ENCODE measurements around the gene BPHL.
A peak's percentile ranks its signal among the peaks of the same experiment; 100 is the strongest.
"Not testable (repeated sequence)": the region's sequence is repeated elsewhere in the genome, so short reads cannot be mapped to it uniquely, and the experiment has no call there.

BPHL gene

DNA sequence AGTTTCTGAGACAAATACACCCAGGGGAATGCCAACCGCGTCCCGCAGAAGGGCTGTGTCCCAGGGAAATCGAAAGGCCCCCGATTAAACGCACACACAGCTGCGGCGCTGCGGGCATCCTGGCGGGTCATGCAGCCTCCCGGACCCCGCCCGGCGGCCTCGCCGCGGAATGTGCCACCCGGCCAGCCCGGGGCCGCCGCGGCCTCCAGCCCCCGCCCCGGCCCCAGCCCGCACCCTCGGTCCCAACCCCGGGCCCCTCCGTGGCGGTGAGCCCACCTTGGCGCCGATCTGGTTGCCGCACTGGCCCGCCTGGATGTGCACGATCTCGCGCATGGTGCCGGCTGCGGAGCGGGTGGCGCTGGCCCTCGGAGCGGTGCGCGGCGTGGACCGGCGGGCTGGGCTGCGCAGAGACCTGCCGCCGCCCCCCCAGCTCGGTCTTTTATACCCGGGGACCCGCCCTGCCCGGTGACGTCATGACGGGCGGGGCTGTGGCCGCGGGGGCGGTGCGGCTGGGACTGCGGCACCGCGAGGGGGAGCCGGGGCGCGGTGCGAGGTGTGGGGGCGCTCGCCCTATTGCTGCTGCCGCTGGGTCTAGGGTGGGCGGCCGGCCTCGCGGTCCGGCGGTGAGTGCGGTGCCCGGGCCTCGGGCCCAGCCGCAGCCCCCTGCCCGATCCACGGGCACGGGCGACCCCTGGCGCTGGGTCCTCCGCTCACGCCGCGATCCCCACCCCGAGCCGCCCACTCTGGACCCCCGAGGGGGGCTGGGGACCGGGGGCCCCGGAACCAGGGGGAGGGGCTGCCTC is 38.8 kb downstream of the BPHL start, which contains the start of gene TUBB2A:
Gene TUBB2A (minus strand): TSS at position 414 of the 803 bp plus-strand sequence. CDS start 81 bp downstream, at position 333.
- peak; percentile 21 for DNase-seq

DNA sequence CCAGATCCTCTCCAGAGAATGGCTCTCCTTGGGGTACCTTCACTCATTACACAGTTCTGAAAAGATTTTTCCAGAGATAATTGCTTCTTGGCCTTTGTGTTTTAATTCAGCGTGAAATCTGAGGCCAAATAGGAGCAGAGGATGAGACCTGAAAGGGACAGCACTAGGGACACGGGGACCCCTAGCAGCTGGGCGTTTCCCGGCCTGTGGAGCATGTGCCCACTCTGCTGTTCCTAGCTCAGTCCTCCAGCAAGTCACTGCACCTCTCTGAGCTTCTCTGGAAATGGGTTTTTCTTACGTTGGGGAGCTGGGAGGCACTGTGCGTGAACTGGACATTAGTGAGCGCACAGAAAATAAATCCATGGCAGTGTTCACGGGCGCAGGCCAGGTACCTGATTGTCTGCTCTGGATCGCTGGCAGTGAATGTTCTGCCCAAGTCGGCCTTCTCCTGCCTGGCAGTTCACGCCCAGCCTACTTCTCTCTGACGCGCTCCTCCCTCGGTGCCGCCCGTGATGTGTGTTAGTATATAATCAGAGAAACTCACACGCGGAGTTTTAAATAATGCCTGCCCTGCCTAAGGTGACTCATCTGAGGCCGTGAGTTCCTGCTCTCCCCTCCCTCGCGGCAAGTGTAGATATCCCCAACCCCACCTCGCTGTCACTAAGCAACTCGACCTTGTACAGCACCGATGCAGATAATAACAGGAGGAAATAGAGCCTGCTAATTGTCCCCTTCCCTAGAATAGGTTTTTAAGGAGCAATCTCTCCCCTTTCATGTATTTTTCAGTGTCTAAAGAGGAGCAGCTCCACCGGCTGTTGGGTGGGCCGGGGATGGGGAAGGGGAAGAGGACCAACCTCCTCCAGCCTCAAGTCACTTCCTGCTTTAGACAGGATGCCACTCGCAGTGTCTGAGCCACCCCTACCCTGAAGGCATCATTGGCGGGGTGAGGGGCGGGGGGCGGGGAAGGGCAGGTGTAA is 41.6 kb downstream of the BPHL start:
- peak; percentile 11 for DNase-seq

DNA sequence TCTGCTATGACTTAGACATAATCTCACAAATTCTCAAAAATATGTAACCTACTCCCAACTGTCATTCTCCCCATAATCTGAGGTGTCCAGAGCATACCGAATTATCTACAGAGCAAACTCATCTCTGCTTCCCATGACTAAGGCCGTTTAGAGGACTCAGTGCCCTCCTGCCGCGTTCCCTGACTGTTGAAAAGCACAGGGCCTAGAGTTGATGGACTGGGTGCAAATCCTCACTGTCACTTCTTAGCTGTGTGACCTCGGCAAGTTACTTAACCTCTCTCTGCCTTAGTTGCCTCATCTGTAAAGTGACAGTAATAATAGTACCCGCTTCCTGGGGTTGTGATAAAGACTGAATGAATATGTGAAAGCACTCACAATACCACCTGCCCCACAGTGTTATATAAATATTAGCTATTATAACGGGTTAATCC is 43.6 kb downstream of the BPHL start:
- no peak for DNase-seq

DNA sequence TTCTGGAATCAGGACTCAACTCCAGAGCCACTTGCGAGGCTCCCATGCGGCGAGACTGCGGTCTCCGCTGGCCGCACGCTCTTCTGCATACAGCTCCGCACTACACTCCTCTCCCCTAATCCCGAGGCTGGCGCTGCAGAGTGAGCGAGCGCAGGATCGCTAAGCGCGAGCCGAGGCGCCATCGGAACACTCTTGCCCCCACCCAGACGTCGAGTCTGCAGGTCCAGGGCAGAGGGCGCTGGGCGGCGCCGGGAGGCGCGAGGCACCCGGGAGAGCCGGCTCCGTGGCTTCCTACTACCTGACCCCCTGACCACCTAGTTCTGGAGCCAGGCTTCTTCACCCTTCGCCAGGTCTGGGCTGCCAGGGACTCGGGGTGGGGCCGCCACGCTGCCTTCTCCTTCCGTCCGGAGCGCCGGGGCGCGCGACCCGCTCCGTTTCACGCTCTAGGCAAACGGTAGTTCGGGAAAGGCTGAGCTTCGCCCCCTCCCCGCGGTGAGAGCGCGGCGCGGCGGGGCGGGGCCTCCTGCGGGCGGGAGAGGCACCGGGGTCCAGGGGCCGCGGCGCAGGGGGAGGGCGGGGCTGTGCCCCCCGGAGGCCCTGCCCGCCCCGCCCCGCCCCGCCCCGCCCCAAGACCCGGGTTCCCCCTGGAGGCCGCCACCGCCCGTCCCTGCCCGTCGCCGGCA is 44.2 kb downstream of the BPHL start:
- DNase-seq = peak; percentile 75

DNA sequence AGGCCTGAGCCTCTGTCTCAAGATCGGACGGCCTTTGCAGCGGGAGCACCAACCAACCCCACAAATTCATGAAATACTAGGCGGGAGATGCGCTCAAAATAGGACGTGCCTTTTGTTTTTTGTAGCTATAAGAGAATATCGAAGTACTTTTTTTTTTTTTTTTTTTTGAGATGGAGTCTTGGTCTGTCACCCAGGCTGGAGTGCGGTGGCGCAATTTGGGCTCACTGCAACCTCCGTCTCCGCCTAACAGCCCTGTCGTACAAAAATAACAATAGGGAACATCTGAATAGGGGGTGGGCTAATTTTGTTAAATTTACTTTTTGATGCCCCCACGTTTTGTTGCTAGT is 44.7 kb downstream of the BPHL start:
- DNase-seq = no peak

DNA sequence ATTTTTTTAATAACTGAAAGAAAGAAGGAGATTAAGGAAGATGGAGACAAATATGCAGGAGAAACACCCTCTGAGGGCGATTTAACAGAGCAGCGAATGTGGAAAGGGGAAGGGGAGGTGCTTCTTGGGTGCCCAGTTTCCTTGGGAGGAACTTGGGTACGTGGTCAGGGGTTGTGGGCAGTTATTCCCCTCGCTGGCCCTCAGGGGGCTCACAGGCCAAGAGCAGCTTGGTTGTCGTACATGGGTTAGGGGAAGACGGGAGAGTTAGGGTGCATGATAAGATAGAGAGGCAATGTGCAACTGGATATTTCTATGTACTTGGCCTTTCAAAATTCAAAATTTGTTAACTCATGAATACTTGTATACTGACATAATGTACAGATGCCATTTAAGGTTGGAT is 45.9 kb downstream of the BPHL start:
- no peak for DNase-seq

DNA sequence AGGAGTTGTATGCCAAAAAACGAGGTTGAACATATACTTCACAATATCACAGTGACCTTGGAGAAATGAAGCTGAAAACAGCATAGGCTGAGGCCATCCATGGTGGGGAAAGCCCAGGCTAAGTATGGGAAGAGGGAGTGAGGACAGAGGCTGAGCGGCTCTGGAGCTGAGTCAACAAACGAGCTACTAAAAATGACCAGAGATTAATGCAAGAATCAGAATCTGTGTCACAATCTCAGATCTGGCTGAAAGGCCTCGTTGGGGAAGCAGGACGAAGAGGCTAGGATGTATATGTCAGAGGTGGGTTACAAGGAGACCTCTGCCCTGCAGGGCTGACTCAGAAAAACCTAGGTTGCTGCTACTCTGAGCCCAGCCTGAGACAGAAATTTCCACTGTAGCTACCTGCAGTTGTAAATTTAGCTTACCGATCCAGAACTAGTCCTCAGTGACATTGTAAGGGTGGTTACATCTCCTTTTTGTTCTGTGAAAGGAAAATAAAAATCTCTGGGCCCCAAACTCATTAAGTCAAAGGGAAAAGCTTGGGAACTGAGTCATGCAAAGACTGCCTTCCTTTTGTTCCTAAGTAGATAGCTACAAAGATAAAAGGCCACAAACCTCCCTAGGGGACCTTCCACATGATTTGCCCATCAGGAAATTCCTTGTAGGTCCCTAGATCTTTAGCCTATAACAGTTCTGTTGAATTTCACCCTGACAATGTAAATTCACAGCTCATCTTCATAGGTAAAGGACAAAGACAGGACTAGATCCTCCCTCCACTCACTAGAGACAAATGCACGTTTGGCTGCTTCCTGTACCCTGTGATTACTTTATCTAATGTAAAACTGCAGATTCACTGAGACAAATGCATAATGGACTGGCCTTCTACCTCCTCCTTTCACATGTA is 47.4 kb downstream of the BPHL start:
- no peak for DNase-seq

DNA sequence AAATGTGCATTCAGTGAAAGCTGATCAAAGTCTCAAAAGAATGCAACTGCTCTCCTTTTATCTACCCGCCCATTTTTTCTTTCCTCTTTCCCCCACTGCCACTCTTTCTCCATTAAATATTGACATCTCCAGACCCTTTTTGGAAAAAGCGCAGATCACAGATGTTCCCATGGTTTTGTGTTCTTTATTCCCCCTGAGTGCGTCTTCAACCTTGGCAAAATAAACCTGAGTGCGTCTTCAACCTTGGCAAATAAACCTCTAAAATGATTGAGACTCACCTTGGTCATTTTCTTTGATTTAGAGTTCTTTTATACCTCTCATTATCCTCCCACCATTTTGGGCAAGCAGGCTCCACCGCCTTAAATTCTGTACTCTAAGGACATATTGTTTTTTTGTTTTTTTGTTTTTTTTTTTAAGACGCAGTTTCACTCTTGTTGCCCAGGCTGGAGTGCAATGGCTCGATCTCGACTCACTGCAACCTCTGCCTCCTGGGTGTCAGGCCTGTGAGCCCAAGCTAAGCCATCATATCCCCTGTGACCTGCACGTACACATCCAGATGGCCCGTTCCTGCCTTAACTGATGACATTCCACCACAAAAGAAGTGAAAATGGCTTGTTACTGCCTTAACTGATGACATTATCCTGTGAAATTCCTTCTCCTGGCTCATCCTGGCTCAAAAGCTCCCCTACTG is 48.2 kb downstream of the BPHL start:
- DNase-seq = not testable (repeated sequence)

DNA sequence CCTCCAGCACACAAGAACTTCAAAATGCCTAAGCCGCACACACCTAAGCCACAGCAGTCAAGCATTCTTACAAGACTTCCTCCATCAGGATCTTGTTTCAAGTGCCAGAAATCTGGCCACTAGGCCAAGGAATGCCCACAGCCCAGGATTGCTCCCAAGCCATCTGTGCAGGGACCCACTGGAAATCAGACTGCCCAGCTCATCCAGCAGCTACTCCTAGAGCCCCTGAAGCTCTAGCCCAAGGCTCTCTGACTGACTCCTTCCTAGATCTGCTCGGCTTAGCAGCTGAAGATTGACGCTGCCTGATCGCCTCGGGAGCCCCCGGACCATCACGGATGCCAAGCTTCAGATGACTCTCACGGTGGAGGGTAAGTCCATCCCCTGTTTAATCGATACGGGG is 49.5 kb downstream of the BPHL start:
- not testable (repeated sequence) for DNase-seq

DNA sequence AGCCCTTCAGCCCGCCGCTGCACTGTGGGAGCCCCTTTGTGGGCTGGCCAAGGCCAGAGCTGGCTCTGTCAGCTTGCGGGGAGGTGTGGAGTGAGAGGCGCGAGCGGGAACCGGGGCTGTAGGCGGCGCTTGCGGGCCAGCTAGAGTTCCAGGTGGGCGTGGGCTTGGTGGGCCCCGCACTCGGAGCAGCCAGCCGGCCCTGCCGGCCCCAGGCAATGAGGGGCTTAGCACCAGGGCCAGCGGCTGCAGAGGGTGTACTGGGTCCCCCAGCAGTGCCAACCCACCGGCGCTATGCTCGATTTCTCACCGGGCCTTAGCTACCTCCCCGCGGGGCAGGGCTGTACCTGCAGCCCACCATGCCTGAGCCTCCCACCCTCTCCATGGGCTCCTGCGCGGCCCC is 52.2 kb downstream of the BPHL start:
- not testable (repeated sequence) for DNase-seq

DNA sequence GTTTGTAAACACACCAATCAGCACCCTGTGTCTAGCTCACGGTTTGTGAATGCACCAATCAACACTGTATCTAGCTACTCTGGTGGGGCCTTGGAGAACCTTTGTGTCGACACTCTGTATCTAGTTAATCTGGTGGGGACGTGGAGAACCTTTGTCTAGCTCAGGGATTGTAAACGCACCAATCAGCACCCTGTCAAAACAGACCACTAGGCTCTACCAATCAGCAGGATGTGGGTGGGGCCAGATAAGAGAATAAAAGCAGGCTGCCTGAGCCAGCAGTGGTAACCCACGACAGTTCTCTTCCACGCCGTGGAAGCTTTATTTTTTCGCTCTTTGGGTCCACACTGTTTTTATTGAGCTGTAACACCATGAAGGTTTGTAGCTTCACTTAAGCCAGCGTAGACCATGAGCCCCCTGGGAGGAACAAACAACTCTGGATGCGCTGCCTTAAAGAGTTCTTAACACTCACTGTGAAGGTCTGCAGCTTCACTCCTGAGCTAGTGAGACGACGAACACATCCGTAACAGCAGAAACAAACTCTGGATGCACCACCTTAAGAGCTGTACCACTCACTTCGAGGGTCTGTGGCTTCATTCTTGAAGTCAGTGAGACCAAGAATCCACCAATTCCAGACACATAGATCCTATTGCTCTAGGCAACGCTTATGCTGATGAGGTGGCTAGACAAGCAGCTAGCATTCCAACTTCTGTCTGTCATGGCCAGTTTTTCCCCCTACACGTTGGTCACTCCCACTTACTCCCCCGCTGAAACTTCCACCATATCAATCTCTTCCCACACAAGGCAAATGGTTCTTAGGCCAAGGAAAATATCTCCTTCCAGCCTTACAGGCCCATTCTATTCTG is 53.0 kb downstream of the BPHL start:
- DNase-seq = not testable (repeated sequence)

DNA sequence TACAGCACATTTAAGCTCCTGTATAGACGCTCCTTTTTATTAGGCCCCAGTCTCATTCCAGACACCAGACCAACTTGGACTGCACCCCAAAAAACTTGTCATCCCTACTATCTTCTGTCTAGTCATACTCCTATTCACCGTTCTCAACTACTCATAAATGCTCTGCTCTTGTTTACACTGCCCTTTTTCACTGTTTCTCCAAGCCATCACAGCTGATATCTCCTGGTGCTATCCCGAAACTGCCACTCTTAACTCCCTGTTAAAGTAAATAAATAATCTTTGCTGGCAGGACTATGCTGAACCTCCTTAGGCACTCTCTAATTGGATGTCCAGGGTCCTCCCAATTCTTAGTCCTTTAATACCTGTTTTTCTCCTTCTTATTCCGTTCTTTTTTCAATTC is 54.3 kb downstream of the BPHL start:
- DNase-seq = not testable (repeated sequence)

DNA sequence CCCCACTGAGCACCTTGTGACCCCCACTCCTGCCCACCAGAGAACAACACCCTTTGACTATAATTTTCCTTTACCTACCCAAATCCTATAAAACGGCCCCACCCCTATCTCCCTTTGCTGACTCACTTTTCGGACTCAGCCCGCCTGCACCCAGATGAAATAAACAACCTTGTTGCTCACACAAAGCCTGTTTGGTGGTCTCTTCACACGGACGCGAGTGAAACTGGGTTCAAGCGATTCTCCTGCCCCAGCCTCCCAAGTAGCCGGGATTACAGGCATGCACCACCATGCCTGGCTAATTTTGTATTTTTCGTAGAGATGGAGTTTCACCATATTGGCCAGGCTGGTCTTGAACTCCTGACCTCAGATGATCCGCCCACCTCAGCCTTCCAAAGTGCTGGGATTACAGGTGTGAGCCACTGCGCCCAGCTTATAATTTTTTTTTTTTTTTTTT is 55.2 kb downstream of the BPHL start:
- DNase-seq = not testable (repeated sequence)

DNA sequence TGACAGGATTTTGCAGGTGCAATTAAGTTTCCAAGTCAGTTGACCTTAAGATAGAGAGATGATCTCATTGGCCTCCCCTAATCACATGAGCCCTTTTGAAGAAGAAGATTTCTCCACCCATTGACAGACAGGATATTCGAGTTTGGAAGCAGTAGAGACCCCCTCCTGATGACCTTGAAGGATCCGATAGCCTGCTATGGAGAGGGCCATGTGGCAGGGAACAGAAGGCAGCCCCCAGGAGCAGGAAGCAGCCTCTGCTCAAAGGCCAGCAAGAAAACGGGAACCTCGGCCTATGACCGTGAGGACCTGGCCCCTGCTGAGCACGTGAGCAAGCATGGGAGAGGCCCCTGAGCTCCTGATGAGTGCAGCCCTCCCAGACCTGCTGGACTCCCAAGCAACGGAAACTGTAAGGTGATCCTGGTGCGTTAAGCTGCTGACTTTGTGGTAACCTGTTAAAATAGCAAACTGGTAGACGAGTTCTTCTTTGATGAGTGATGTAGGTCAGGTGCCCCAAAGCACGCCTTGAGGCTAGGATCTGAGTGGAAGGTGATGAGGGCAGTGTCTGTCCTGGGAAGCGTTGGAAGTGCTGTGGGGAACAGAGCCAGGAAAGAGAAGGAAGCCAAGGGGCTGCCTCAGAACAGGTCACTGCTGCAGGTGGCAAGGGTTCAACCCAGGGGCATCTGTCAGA is 57.3 kb downstream of the BPHL start:
- no peak for DNase-seq

DNA sequence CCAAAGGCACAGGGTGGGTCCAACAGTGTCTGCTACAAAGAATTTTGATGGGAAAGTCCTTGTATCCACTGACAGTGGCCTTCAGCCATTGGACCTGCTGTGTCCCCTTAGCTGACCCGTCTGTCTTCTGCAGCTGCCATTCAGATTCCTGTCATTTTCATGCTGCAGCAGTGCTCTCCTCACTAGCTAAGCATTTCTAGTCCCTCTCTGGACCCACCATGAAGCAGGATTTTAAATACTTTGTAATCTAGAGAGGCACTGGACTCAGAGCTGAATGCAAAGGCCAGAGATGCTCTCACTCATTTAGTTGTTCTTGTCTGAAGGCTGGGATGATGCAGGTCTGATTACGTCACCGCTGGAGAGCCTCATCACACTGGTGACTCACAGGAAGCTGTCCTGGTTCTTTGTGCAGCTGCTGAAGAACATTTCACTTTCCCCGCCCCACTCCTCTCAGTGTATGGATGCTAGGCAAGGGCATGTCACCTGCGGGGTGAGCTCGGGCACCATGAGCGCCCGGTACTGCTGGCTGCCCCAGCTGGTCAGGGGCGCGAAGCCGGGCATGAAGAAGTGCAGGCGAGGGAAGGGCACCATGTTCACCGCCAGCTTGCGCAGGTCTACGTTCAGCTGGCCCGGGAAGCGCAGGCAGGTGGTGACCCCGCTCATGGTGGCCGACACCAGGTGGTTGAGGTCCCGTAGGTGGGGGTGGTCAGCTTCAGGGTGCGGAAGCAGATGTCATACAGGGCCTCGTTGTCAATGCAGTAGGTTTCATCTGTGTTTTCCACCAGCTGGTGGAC is 58.2 kb downstream of the BPHL start:
- no peak for DNase-seq

DNA sequence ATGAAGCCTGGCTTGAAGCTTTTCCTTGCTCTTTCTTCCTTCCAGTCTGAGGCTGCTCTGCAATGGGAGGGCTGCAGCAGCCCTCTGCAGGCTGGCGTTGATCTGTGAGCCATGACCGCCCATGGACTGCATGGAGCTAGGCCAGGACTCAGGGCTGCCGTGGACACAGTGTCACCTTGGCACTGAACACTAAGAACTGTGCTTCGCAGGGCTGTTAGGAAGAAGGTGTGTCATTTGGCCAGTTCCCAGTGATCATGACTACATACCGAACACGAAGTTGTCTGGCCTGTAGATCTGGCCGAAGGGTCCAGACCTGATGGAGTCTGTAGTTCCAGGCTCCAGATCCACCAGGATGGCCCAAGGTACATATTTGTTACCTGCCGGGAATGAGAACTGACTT is 60.2 kb downstream of the BPHL start:
- not testable (repeated sequence) for DNase-seq

DNA sequence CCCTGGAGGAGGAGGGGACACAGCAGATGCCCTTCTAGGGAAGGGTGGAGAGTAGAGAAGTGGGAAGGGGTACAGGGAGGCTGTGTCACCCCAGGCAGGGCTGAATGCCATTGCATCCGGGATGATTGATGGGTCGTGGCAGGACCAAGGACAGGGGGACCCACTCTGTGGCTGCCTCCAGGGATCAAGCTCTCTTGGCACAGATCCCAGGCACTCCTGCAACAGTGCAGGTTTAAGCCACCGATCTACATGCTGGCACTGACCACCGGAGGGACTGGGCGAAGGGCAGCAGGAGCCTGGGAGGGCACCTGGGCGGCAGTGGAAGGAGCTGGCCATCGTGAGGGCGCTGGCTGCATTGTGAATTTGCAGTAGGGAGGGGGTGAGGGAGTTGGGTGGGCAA is 61.4 kb downstream of the BPHL start:
- DNase-seq = not testable (repeated sequence)

DNA sequence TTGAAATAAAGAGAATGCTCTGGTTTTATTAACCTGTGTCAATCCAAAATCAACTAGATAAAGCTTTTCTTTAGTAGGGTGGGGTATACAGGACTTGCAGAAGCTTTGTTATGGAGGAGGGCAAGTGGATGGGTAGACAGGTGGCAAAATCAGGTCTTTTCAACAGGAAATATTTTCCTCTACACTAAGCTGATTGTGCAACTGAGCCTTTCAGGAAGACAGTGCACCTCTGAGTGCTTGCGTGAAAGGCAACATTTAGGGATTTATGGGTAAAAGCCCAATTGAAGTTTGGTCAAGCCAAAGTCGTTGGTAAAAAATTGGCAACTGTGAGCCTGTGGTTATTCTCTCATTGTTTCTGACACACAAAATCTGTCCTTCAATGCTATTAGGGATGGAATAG is 62.6 kb downstream of the BPHL start:
- no peak for DNase-seq

DNA sequence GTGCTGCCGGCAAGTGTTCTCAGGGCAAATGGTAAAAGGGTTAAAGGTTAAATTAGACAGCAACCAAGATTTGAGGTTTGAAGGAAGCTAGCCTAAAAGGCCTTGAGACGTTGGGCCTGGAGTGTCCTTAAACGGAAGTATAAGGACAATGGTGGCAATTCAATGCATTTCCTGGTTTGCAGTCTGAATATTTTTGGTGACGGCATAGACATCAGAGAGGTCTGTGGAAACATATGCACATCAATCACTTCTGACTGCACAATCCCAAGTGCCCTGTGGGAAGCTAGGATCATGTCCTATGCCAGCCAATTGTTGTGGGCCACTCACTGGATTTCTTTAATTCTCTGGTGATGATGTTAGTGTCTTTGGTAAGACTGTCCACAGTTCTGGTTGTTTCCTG is 64.6 kb downstream of the BPHL start:
- DNase-seq = no peak

Measured in NCI-H526 treated with DMSO at 0.1 percent for 48 hours (cell line).